Aorta (tissue), 5 donors: ENCODE data around the gene PPP1R16B. TPM values are rescaled to one million over a fixed set of nuclear protein-coding genes. Genes with fewer than 3 reads are reported as not detected.

Source experiments
- ATAC-seq: fragments of 200-7000 bp; cut with Tn5 transposase; one replicate; pipeline ENCODE4 v1.9.1; 2022; ENCODE audit warnings: moderate library complexity; ENCODE audit not compliant: low FRiP score
- DNase-seq, 2 donors: peaks; one replicate each; pipeline ENCODE4 v3.0.0-alpha.2; 2020
- H3K27ac ChIP-seq, 2 donors: one replicate each; pipeline ENCODE4 v1.5.1; 2013; ENCODE audit warnings: low read length in 2 of 2, mild to moderate bottlenecking in 2 of 2, moderate library complexity in 2 of 2, control low read depth in 1 of 2, inconsistent platforms in 1 of 2, low read depth in 1 of 2
- H3K27me3 ChIP-seq, 2 donors: one replicate each; pipeline ENCODE4 v1.6.1; 2013; ENCODE audit warnings: control low read depth in 1 of 2, low read length in 1 of 2, mild to moderate bottlenecking in 1 of 2, moderate library complexity in 1 of 2; ENCODE audit not compliant: insufficient read depth in 2 of 2, control insufficient read depth in 1 of 2
- H3K36me3 ChIP-seq, 2 donors: one replicate each; pipeline ENCODE4 v1.6.1; 2013; ENCODE audit warnings: control low read depth in 1 of 2, low read length in 1 of 2, mild to moderate bottlenecking in 1 of 2; ENCODE audit not compliant: insufficient read depth in 2 of 2, control insufficient read depth in 1 of 2
- H3K4me1 ChIP-seq, 2 donors: one replicate each; pipeline ENCODE4 v1.6.1; 2013; ENCODE audit warnings: low read length in 2 of 2, control low read depth in 1 of 2, mild to moderate bottlenecking in 1 of 2, moderate library complexity in 1 of 2; ENCODE audit not compliant: insufficient read depth in 2 of 2, control insufficient read depth in 1 of 2
- H3K4me3 ChIP-seq, 2 donors: one replicate each; pipeline ENCODE4 v1.5.1; 2013; ENCODE audit warnings: low read length in 2 of 2, control low read depth in 1 of 2, mild to moderate bottlenecking in 1 of 2
- H3K9me3 ChIP-seq: one replicate; pipeline ENCODE4 v1.6.1; 2013; ENCODE audit warnings: mild to moderate bottlenecking, low read length; ENCODE audit not compliant: control insufficient read depth
- WGBS, 2 donors: extraction: QIAGEN DNeasy Blood & Tissue Kit; methylation state at CpG; one replicate each; pipeline ENCODE4 v1.1.7; 2013; 5-methylcytosine and 5-hydroxymethylcytosine counted together
- intact Hi-C, 2 donors: fragments of 100-400 bp; cut with DNase I; formaldehyde crosslinking; loops; one replicate each; pipeline versions ENCODE4 v1.14.2 to v1.15.0; 2022
- polyA plus RNA-seq, 2 donors: library from polyadenylated mRNA; stranded (reverse); fragments of 200-250 nt; gene quantifications; one replicate each; pipeline ENCODE4 v1.2.3, GENCODE V29; 2013
- total RNA-seq, 2 donors: library from RNA; stranded (reverse); fragmentation: NEBNext Ultra II Directional; extraction: Animal tissue kit (Norgen Biotek cat#: 25700); gene quantifications; one replicate each; pipeline ENCODE4 v1.2.1, GENCODE V29; 2021
- donor health status: healthy with polysubstance abuse.
- donor health status: Bipolar disorder and iron deficiency.
- donor health status: DM: no; HTN: no; CAD: no.
- donor health status: DM: no; HTN: no; CAD: no.
- donor health status: DM: yes; HTN: yes; CAD: no.

Gene PPP1R16B
- total and polyA plus RNA-seq, 4 donors: 0.97 to 17.6 (median 7.3) TPM

DNA sequence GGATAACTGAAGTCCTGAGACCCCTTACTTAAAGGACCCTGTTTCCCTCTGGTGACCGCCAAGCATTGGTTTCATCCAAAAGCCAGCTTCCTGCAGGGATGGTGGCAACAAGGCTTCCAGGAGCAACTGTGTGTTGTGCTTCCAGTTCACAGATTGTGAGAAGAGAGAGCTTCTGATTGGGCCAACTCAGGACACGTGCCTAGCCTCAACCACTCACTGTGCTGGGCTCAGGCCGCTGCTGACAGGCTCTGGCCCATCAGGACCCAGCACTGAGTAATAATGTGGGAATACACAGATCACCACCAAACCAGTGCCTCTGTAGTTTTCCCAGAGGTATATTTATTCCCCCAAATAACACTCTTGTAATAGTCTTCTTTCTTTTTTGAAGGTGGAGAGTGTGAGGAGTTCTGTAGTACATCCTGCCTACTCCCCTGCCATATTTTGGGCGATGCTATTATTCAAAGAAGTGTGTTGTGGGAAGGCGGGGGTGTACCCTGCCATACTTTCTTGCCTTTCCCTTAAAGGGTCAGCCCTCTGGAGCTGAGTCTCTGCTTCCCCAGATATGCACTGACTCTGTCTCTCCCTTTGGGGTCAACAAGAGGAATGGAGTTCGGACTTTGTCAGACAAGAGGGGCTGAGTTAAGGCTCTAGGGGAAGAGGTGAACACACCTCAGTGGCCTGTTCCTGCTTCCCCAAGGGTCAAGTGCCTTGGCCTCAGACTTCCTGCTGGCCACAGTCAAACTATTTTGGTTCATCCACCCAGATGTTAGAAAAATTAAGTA lies 23.2 kb downstream of the PPP1R16B start:
- no peak for DNase-seq
- intact Hi-C loops: no loop called here
- no peak overlapping the region for H3K4me3 ChIP-seq
- WGBS, 2 donors: 84% methylated on average over 6 of the region's 6 CpGs
- no peaks in the 10 kb centered on the region for H3K27me3 ChIP-seq
- no peaks in the 10 kb centered on the region for H3K4me1 ChIP-seq
- H3K9me3 ChIP-seq: no peaks in the 10 kb centered on the region
- no peak overlapping the region for H3K27ac ChIP-seq
- ATAC-seq: no peak
- H3K36me3 ChIP-seq: no peaks in the 10 kb centered on the region

DNA sequence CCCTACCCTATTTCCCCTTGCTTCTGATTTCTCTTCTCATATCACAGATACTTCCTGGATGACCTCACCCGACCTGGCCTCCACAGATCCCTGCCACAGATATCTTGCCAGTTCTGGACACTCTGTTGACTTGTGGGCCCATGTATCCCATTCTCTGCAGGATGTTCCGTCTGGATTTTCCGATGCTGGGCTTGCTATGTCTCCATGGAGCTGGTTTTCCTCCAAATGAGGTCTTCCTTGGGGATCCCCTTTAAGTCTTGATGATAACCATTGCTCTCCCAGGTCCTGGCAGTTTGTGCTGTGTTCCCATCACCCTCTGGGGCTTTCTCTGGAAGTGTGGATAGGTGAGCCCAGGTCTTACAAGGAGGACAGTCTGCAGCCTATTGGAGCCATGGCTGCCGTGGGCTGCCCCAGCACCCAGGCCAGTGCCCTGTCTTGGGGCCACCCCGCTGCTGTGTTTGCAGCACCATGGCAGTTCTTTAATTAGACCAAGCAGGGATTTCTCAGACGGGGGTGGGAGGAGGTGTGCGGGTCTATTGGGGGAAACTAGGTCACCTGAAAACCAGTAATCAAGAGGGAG lies 23.9 kb downstream of the PPP1R16B start:
- ATAC-seq: no peak
- DNase-seq: no peak
- Histone ChIP-seq H3K9me3 (no peaks in the 10 kb centered on the region), H3K4me1 (no peaks in the 10 kb centered on the region), H3K27ac (no peak overlapping the region), H3K27me3 (no peaks in the 10 kb centered on the region), H3K4me3 (no peak overlapping the region), H3K36me3 (no peaks in the 10 kb centered on the region)
- WGBS, 2 donors: 78 to 82% methylated on average over 7 of the region's 7 CpGs
- intact Hi-C loops: no loop called here

- no peak for ATAC-seq
- DNase-seq: no peak
- Histone ChIP-seq H3K36me3 (no peaks in the 10 kb centered on the region), H3K27me3 (no peaks in the 10 kb centered on the region), H3K4me3 (no peak overlapping the region), H3K9me3 (no peaks in the 10 kb centered on the region), H3K27ac (no peak overlapping the region), H3K4me1 (no peaks in the 10 kb centered on the region)
- WGBS, 2 donors: 81 to 86% methylated on average over 1 of the region's 1 CpG
- intact Hi-C loops: no loop called here
These were observed 24.9 kb downstream of the PPP1R16B start for GRCh38 chr20:38830356-38830755.

DNA sequence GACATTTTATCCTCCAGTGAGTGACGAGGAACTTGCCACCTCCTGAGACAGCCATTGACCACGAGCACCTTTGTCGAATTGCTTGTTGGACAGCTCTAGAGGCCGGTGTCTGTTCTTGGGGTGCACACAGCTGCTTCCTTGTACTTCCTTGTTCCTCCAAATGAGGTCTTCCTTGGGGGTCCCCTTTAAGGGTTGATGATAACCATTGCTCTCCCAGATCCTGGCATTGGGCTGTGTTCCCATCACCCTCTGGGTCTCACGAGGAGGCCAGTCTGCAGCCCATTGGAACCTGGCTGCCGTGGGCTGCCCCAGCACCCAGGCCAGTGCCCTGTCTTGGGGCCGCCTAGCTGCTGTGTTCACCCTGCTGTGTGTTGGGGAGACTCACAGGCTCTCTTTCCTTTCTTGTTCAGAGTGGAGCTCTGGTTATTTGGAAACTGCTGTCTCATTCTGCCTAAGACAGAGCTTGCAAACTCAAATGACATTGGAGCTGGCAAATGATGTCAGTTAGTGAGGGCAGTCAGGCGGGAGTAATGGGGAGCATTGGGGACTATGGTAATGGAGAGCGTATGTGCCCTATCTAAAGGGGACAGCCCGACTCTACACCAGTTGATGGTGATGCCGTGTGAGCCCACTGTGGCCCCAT lies 25.7 kb downstream of the PPP1R16B start:
- DNase-seq: no peak
- WGBS, 2 donors: 84 to 87% methylated on average over 11 of the region's 11 CpGs
- H3K36me3 ChIP-seq: no peaks in the 10 kb centered on the region
- no peak for ATAC-seq
- no peaks in the 10 kb centered on the region for H3K4me1 ChIP-seq
- intact Hi-C loops: no loop called here
- no peak overlapping the region for H3K27ac ChIP-seq
- no peaks in the 10 kb centered on the region for H3K27me3 ChIP-seq
- H3K4me3 ChIP-seq: no peak overlapping the region
- H3K9me3 ChIP-seq: no peaks in the 10 kb centered on the region

DNA sequence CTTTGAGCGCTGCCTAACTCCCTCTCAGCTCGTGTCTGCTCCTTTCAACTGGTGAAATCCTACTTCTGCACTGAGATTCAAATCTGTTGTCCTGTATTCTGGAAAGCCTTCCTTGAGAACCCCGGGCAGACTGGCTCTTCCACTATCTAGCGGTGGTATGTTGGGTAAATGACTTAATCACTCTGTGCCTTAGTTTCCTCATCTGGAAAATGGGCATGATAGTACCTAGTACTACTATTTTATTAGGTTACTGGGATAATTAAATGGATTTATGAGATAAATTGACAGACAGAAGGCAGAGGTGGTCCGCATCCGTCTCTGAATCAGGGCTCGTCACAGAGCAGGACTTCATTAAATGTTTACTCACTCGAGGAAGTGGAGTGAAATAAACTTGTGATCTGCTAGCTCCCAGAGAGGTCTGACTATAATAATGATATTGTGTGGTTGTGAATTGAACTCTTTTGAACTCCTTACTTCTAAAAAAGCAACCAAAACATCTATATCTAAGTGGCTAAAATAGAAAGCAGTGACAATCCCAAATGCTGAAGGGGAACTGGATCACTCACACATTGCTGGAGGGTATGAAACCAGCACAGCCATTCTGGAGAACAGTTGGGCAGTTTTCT lies 26.6 kb downstream of the PPP1R16B start:
- Histone ChIP-seq H3K27me3 (no peaks in the 10 kb centered on the region), H3K27ac (no peak overlapping the region), H3K9me3 (no peaks in the 10 kb centered on the region), H3K4me3 (no peak overlapping the region), H3K4me1 (no peaks in the 10 kb centered on the region), H3K36me3 (no peaks in the 10 kb centered on the region)
- 89 to 90% methylated on average over 8 of the region's 8 CpGs for whole genome bisulfite sequencing, 2 donors
- intact Hi-C loops: no loop called here
- DNase-seq (no peak), ATAC-seq (no peak)

- no peaks in the 10 kb centered on the region for H3K9me3 ChIP-seq
- intact Hi-C loops: no loop called here
- H3K27me3 ChIP-seq: no peaks in the 10 kb centered on the region
- H3K36me3 ChIP-seq: no peaks in the 10 kb centered on the region
- DNase-seq (no peak), ATAC-seq (no peak)
- no peaks in the 10 kb centered on the region for H3K4me1 ChIP-seq
- 78 to 80% methylated on average over 5 of the region's 5 CpGs for WGBS, 2 donors
- H3K4me3 ChIP-seq: no peak overlapping the region
- no peak overlapping the region for H3K27ac ChIP-seq
These were observed 27.8 kb downstream of the PPP1R16B start for GRCh38 chr20:38833154-38833856.

GRCh38 chr20:38833857-38834164 lies 28.3 kb downstream of the PPP1R16B start:
- Histone ChIP-seq H3K4me3 (no peak overlapping the region), H3K27ac (no peak overlapping the region), H3K27me3 (no peaks in the 10 kb centered on the region), H3K9me3 (no peaks in the 10 kb centered on the region), H3K36me3 (no peaks in the 10 kb centered on the region), H3K4me1 (no peaks in the 10 kb centered on the region)
- ATAC-seq: no peak
- WGBS, 2 donors: 74 to 77% methylated on average over 4 of the region's 4 CpGs
- DNase-seq: no peak
- intact Hi-C loops: no loop called here

DNA sequence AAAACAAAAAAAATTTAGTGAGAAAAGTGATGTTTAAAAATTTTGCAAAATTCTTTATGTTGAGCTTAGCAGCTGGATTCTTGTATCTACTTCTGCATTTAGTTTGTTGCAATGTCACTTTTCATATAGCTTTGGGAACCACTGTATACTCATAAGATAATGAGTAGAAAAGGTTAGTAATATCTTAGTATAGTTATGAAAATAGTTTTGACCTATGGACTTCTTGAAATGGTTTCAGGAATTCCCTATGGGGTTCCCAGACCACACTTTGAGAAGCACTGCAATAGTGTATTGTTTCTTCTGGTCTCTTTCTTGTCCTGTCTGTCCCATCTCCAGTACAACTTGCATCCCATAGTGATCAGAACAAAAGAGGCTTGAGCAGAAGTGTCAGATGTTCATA lies 29.4 kb downstream of the PPP1R16B start:
- DNase-seq (no peak), ATAC-seq (no peak)
- no peaks in the 10 kb centered on the region for H3K27me3 ChIP-seq
- no peaks in the 10 kb centered on the region for H3K9me3 ChIP-seq
- H3K4me3 ChIP-seq: no peak overlapping the region
- no peak overlapping the region for H3K27ac ChIP-seq
- intact Hi-C loops: no loop called here
- no peaks in the 10 kb centered on the region for H3K4me1 ChIP-seq
- H3K36me3 ChIP-seq: no peaks in the 10 kb centered on the region
